ENCODE data around the gene SPEM1.

DNA sequence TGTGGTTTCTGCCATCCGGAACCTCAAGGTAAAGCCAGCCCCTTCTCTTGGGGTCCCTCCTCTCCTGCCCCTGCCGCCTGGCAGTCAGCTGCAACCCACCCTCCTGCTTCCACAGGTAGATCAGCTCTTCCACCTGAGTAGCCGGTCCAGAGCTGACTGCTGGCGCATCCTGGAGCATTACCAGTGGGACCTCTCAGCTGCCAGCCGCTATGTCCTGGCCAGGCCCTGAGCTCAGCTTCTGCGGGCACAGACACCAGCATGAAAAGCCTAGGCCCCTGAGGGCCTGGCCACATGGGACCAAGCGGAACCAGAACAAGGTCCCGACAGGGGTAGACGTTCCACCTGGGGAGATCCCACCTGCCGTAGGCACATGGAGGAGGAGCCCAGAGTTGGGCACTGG, 31.3 kb upstream of the SPEM1 start:
- TF ChIP-seq, protein P1, sequence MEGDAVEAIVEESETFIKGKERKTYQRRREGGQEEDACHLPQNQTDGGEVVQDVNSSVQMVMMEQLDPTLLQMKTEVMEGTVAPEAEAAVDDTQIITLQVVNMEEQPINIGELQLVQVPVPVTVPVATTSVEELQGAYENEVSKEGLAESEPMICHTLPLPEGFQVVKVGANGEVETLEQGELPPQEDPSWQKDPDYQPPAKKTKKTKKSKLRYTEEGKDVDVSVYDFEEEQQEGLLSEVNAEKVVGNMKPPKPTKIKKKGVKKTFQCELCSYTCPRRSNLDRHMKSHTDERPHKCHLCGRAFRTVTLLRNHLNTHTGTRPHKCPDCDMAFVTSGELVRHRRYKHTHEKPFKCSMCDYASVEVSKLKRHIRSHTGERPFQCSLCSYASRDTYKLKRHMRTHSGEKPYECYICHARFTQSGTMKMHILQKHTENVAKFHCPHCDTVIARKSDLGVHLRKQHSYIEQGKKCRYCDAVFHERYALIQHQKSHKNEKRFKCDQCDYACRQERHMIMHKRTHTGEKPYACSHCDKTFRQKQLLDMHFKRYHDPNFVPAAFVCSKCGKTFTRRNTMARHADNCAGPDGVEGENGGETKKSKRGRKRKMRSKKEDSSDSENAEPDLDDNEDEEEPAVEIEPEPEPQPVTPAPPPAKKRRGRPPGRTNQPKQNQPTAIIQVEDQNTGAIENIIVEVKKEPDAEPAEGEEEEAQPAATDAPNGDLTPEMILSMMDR (IDR thresholded peaks at IDR 0.05; ENCODE audit: low read depth, low read length, poor library complexity, severe bottlenecking): no peak
- no peak for TF ChIP-seq EZH2phosphoT487 (IDR thresholded peaks at IDR 0.05; ENCODE audit: borderline replicate concordance, low read length)

Data from DOHH2 (cell line).